ENCODE data around the gene XXYLT1.
A peak's percentile ranks its signal among the peaks of the same experiment; 100 is the strongest.
"Not testable (repeated sequence)": the region's sequence is repeated elsewhere in the genome, so short reads cannot be mapped to it uniquely, and the experiment has no call there.

Gene XXYLT1

DNA sequence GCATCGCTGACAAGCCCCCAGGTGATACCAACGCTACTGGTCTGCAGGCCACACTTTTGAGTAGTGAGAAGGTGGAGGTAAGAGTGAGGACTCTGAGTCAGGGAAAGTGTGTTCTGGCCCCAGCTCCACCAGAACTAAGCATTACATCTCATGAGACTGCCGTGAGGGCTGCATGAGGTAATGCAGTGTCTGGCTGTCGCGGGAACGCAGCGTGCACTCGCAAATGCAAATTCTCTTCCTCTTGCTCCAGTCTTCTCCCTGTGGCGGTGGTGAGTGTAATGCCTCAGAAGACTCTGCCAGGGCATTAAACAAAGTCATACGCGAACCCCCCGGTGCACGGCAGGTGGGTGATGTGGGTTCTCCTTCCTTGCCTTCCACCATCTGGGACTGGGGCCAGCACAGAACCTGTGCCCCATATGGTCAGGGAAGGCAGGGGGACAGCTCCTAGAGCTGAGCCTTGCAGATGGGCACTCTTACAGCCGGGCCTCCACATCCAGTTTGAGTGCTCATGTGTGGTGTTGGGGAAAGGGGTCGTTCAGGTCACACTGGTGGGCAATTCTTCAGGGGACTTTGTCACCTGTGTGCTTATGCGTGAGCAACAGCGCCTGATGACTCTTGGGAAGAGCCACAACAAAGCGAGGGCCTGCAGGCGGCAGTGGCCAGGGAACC, 175.8 kb downstream of the XXYLT1 start:
- TF ChIP-seq, protein P1, sequence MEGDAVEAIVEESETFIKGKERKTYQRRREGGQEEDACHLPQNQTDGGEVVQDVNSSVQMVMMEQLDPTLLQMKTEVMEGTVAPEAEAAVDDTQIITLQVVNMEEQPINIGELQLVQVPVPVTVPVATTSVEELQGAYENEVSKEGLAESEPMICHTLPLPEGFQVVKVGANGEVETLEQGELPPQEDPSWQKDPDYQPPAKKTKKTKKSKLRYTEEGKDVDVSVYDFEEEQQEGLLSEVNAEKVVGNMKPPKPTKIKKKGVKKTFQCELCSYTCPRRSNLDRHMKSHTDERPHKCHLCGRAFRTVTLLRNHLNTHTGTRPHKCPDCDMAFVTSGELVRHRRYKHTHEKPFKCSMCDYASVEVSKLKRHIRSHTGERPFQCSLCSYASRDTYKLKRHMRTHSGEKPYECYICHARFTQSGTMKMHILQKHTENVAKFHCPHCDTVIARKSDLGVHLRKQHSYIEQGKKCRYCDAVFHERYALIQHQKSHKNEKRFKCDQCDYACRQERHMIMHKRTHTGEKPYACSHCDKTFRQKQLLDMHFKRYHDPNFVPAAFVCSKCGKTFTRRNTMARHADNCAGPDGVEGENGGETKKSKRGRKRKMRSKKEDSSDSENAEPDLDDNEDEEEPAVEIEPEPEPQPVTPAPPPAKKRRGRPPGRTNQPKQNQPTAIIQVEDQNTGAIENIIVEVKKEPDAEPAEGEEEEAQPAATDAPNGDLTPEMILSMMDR (IDR thresholded peaks at IDR 0.05; ENCODE audit: low read depth, low read length, missing control alignments): no peak
- peak; percentile 70 for DNase-seq (ENCODE audit: low read depth)
- H3K4me3 ChIP-seq (ENCODE audit: low read depth, low read length): peak overlapping the region; percentile 59

DNA sequence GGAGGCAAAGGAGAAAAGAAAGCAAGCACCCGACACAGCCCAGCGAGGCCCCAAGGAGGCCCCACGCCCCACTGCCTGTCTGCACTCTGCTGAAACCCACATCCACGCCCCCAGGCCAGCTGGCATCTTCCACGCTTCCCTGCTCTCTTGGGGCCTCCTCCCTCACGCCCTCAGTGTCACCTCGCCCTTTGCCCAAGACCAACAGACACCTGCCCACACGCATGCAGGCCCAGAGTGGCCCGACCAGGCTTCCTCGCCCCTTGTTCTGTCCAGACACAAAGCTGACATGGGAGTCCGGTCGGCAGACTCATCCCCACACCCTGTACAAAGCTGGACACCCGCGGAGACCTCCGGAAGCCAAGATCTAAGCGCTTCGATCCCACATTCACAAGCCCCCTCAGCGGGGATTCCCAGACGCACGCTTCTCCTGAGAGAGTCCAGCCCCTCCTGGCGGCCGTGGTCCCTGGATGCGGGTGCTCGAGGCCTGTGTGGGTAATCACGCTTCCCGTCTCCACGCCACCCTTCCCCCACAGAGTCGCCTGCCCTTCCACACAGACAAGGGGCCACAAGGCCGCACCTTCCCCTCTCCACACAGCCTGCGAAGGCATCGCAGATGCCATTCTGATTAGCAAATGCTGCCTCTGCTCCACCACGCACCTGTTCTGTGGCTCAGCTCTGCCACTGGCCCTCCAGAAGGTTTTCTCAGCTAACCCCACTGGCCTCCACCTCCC, 176.6 kb downstream of the XXYLT1 start:
- DNase-seq (ENCODE audit: low read depth): peak; percentile 55
- peak overlapping the region; percentile 59 for H3K4me3 ChIP-seq (ENCODE audit: low read depth, low read length)
- TF ChIP-seq, protein P1 (IDR thresholded peaks at IDR 0.05; ENCODE audit: low read depth, low read length, missing control alignments): no peak

DNA sequence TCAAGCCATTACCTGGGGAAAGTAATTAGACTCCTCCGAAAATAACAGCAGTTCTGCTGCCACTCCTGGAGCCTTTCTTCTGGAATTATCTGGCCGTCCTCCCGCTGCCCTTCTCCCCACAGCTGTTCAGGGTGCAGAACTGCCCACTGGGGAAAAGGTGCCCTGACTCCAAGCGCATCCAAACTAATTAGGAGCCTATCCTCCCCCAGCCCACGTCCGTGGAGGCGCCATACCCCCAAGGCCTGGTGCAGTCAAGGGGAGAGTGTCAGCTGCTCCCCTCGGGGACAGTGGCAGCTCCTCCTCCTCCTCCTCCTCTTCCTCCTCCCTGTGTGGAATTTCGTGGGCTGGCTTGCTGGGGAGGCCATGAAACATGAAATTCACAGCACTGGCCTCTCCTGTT, 177.2 kb downstream of the XXYLT1 start:
- peak overlapping the region; percentile 59 for H3K4me3 ChIP-seq (ENCODE audit: low read depth, low read length)
- DNase-seq (ENCODE audit: low read depth): no peak
- TF ChIP-seq, protein P1 (IDR thresholded peaks at IDR 0.05; ENCODE audit: low read depth, low read length, missing control alignments): no peak

DNA sequence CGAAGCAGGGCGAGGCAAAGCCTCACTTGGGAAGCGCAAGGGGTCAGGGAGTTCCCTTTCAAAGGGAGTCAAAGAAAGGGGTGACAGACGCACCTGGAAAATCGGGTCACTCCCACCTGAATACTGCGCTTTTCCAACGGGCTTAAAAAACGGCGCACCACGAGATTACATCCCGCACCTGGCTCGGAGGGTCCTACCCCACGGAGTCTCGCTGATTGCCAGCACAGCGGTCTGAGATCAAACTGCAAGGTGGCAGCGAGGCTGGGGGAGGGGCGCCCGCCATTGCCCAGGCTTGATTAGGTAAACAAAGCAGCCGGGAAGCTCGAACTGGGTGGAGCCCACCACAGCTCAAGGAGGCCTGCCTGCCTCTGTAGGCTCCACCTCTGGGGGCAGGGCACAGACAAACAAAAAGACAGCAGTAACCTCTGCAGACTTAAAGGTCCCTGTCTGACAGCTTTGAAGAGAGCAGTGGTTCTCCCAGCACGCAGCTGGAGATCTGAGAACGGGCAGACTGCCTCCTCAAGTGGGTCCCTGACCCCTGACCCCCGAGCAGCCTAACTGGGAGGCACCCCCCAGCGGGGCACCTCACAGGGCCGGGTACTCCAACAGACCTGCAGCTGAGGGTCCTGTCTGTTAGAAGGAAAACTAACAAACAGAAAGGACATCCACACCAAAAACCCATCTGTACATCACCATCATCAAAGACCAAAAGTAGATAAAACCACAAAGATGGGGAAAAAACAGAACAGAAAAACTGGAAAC, 182.9 kb downstream of the XXYLT1 start:
- not testable (repeated sequence) for H3K4me3 ChIP-seq (ENCODE audit: low read depth, low read length); DNase-seq (ENCODE audit: low read depth)

DNA sequence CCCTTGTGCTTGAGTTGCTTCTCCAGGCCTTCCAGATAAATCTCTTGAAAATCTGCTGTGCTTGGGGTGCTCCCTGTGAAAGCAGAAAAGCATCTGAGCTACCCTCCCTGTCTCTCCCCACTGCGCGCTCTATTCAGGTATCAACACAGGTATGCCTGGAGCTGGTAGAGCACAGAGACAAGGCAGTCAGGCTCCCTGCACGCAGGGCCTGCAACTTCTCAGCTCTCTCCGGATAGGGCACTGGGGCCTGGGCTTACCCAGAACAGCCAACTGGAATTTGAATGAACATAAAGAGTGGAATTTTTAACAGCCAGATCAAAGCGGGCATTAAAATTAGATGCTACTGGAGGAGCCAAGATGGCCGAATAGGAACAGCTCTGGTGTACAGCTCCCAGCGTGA, 183.6 kb downstream of the XXYLT1 start:
- DNase-seq (ENCODE audit: low read depth): no peak
- H3K4me3 ChIP-seq (ENCODE audit: low read depth, low read length): no peak overlapping the region

DNA sequence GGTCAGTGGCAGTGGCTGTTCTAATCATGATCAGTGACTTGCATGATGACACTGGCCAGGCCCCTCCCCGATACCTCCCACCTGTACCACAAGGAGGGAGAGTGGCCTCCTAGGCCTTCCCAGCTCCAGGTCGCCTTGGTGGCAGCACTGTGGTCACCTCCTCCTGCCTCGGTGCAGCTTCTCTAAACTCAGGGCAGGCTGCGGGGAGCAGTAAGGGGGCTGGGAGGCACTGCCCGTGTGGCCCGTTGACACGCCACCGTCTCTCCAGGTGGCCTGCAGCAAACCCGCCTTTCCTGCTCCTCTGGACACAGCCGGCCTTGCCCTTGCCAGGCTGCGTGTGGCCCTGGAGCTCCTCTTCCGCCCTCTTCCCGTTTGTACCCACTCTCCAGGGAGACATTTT, 184.1 kb downstream of the XXYLT1 start:
- no peak for DNase-seq (ENCODE audit: low read depth)
- TF ChIP-seq, protein P1 (IDR thresholded peaks at IDR 0.05; ENCODE audit: low read depth, low read length, missing control alignments): no peak
- H3K4me3 ChIP-seq (ENCODE audit: low read depth, low read length): no peak overlapping the region

More for the DNA sequence above, 183.6 kb downstream of the XXYLT1 start:
- TF ChIP-seq, protein P1 (IDR thresholded peaks at IDR 0.05; ENCODE audit: low read depth, low read length, missing control alignments): no peak

DNA sequence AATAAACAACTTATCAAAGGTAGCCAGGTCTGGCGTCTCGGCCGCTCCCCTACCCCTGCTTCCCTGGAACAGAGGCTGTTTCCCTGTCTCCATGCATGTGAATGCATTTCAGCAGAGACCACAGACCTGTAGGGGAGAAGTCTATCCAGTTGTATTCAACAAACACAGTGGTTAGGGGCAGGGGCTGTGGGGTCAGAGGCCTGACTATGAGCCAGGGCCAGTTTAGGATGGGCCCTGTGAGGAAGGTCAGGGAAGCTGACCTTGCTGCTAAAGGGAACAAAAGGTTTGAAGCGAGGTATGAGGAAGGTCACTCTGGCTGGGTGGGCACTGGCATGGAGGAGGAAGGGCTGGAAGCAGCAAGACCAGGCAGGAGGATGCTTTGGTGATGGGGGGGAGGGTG, 184.6 kb downstream of the XXYLT1 start:
- no peak for DNase-seq (ENCODE audit: low read depth)
- TF ChIP-seq, protein P1 (IDR thresholded peaks at IDR 0.05; ENCODE audit: low read depth, low read length, missing control alignments): no peak
- H3K4me3 ChIP-seq (ENCODE audit: low read depth, low read length): no peak overlapping the region
